Naive thymus-derived CD4-positive, alpha-beta T cell (primary cell): ENCODE measurements around the gene RPS6KB2. TPM values are rescaled to one million over a fixed set of nuclear protein-coding genes. Genes with fewer than 3 reads are reported as not detected.

Experiments used
- ATAC-seq: fragments of 150-1000 bp; cut with Tn5 transposase; 2 replicates; pipeline ENCODE4 v1.10.0; 2021; ENCODE audit warnings: mild to moderate bottlenecking, moderate library complexity
- CTCF ChIA-PET: fragments of 350-600 bp; sonication (Branson Sonifier 250); formaldehyde crosslinking; loops from one replicate; lab custom pipeline; 2021; ENCODE audit warnings: antibody characterized with exemption; lab: Charles Lee
- POLR2A ChIA-PET: fragments of 350-600 bp; sonication (Branson Sonifier 250); formaldehyde crosslinking; loops from one replicate; lab custom pipeline; 2021; ENCODE audit warnings: antibody characterized with exemption, inconsistent platforms; lab: Charles Lee
- DNase-seq, 9 donors: peaks; one replicate each; pipeline versions ENCODE4 v3.0.0 to v3.0.0-alpha.2; 2020 to 2022; ENCODE audit warnings: mixed read lengths in 1 of 9
- H3K27ac ChIP-seq: one replicate; pipeline ENCODE4 v1.7.0; 2013; ENCODE audit warnings: mild to moderate bottlenecking, low read depth, low read length, moderate library complexity
- H3K27me3 ChIP-seq, 2 donors: one replicate each; pipeline ENCODE4 v1.7.0; 2013; ENCODE audit warnings: low read length in 2 of 2, mild to moderate bottlenecking in 2 of 2, moderate library complexity in 2 of 2; ENCODE audit not compliant: control insufficient read depth in 2 of 2, insufficient read depth in 2 of 2
- H3K36me3 ChIP-seq, 3 experiments: 1 replicate in 2 of 3; 2 replicates in 1 of 3; pipeline ENCODE4 v1.7.0; 2013; ENCODE audit warnings: low read length in 3 of 3, mild to moderate bottlenecking in 3 of 3, moderate library complexity in 1 of 3; ENCODE audit not compliant: insufficient read depth in 3 of 3, control insufficient read depth in 2 of 3
- H3K4me1 ChIP-seq, 2 donors: one replicate each; pipeline ENCODE4 v1.7.0; 2013; ENCODE audit warnings: low read length in 2 of 2, mild to moderate bottlenecking in 2 of 2, moderate library complexity in 1 of 2; ENCODE audit not compliant: control insufficient read depth in 2 of 2, insufficient read depth in 2 of 2
- H3K4me3 ChIP-seq: 2 replicates; pipeline ENCODE4 v1.7.0; 2013; ENCODE audit warnings: mild to moderate bottlenecking, low read length
- H3K9me3 ChIP-seq, 3 experiments: 1 replicate in 2 of 3; 2 replicates in 1 of 3; pipeline ENCODE4 v1.7.0; 2013; ENCODE audit warnings: low read length in 3 of 3; ENCODE audit not compliant: control insufficient read depth in 2 of 3
- H3K27ac Mint-ChIP-seq, 9 donors: one replicate each; pipeline ENCODE4 v1.8.0; 2020 to 2022; ENCODE audit warnings: mixed read lengths in 9 of 9, mild to moderate bottlenecking in 8 of 9, moderate library complexity in 5 of 9, inconsistent platforms in 2 of 9
- H3K27me3 Mint-ChIP-seq, 5 donors: one replicate each; pipeline ENCODE4 v1.8.0; 2021 to 2022; ENCODE audit warnings: mixed read lengths in 5 of 5, mild to moderate bottlenecking in 1 of 5
- H3K36me3 Mint-ChIP-seq, 5 donors: one replicate each; pipeline ENCODE4 v1.8.0; 2020 to 2022; ENCODE audit warnings: mixed read lengths in 5 of 5, mild to moderate bottlenecking in 3 of 5, inconsistent platforms in 1 of 5
- H3K4me1 Mint-ChIP-seq, 7 donors: one replicate each; pipeline ENCODE4 v1.8.0; 2020 to 2022; ENCODE audit warnings: mixed read lengths in 7 of 7, mild to moderate bottlenecking in 3 of 7, inconsistent platforms in 1 of 7
- H3K4me3 Mint-ChIP-seq, 10 donors: one replicate each; pipeline ENCODE4 v1.8.0; 2020 to 2022; ENCODE audit warnings: mild to moderate bottlenecking in 10 of 10, mixed read lengths in 10 of 10, moderate library complexity in 6 of 10, inconsistent platforms in 2 of 10
- H3K9me3 Mint-ChIP-seq, 11 donors: one replicate each; pipeline ENCODE4 v1.8.0; 2020 to 2022; ENCODE audit warnings: mixed read lengths in 11 of 11, mild to moderate bottlenecking in 4 of 11, inconsistent platforms in 1 of 11, moderate library complexity in 1 of 11
- intact Hi-C, 2 donors: fragments of 100-400 bp; cut with micrococcal nuclease; formaldehyde crosslinking; loops; one replicate each; pipeline ENCODE4 v1.15.1; 2023
- polyA plus RNA-seq, 2 donors: library from polyadenylated mRNA; unstranded; fragments of 300-500 nt; fragmentation: Illumina TruSeq; gene quantifications; one replicate each; pipeline ENCODE4 v1.2.3, GENCODE V29; 2021
- total RNA-seq, 6 experiments: library from RNA in 5 of 6; stranded (reverse) in 5 of 6; gene quantifications; 1 replicate in 5 of 6; 2 replicates in 1 of 6; pipeline ENCODE4 v1.2.3 and lab custom pipeline; 2021 to 2026

The RPS6KB2 gene
- total and polyA plus RNA-seq, 7 experiments from 2014 or later: 45.2 to 83.9 (median 69.2) TPM

DNA sequence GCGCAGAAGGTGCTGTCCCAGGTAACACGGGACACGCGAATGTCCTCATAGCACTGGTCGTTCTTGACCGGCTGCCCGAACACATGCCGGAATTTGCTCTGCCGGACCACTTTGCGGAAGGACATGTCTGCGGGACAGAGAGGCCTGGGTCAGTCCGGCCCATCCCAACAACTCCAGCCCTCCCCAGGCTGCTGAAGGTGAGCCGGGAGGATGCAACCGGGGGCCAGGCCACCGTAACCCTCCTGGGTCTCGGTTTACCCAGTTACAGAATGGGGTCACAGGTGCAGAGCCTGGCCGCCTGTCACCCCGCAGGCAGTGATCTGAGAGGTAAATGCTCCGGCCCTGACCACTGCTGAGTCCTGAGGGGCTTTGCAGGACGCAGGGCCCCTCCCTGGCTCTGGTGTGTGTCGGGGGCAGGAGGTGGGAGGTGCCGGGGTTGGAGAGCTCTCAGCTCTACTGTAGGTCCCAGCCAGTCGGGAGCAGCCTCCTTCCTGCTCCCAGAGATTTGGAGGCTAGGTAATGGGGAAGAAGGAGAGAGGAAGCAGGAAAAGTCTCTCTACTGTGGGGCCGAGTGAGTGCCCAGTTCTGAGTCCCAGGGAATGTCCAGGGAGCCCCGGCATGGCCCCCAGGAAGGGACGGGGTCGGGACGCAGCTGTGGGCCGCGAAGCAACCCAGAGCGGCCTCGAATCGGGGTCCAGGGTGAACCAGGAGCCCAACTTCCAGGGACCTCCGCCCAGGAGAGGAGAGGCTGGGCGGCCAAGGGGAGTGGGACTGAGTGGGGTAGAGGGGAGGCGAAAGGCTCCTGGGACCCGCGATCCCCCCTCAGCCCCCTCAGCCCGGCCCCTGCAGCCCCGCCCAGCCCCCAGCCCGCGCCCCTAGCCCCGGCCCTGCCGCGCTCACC, 14.5 kb downstream of the RPS6KB2 start:
- CTCF ChIA-PET: no interaction called here

DNA sequence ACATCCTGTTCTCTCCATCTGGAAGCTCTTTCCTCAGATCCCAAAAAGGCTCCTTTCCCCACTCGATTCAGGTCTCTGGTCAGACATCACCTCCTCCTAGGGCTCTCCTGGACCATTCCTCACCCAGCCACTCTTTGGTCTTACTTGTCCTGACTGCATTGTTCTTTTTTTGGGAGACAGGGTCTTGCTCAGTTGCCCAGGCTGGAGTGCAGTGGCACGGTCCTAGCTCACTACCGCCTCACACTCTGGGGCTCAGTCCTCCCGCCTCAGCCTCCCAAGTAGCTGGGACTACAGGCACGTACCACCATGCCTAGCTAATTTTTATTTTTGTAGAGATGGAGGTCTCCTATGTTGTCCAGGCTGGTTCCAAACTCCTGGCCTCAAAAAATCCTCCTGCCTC, 17.2 kb downstream of the RPS6KB2 start:
- ChIA-PET POLR2A (interaction anchor here (0.7 to 11.9 kb wide), 9 partner anchors 15 to 43 kb away, joined by 3 to 206 read pairs (median 5); partner anchors contain the start of genes CABP4, PPP1CA, RPS6KB2 and TBC1D10C), CTCF (interaction anchor here (0.6 to 0.7 kb wide), 2 partner anchors 63 to 1946 kb away, joined by 3 to 6 read pairs; no protein-coding TSS in a partner anchor)
- ATAC-seq (no peak), DNase-seq (no peak)
- H3K4me1 Mint-ChIP-seq: peaks cover 52 to 93% (median 69%) of the 10 kb centered on the region in 7 donors
- peaks cover 38 to 76% of the 10 kb centered on the region in 2 donors for H3K4me1 ChIP-seq
- no peaks in the 10 kb centered on the region for H3K27me3 ChIP-seq
- H3K27me3 Mint-ChIP-seq: no peaks in the 10 kb centered on the region
- H3K36me3 Mint-ChIP-seq: peaks cover 0 to 4% (median 0%) of the 10 kb centered on the region in 5 donors
- H3K9me3 Mint-ChIP-seq: no peaks in the 10 kb centered on the region
- H3K27ac Mint-ChIP-seq: peak overlapping the region; percentile 89 to 99 (median 96)
- intact Hi-C loops: no loop called here
- H3K4me3 ChIP-seq: peak overlapping the region; percentile 49
- peak overlapping the region; percentile 68 to 83 (median 80) for H3K4me3 Mint-ChIP-seq
- peak overlapping the region; percentile 85 for H3K27ac ChIP-seq
- no peaks in the 10 kb centered on the region for H3K36me3 ChIP-seq
- no peaks in the 10 kb centered on the region for H3K9me3 ChIP-seq

More for the DNA sequence above, 14.5 kb downstream of the RPS6KB2 start:
- H3K36me3 ChIP-seq: peaks cover 0 to under 1% (median 0%) of the 10 kb centered on the region in 3 experiments
- intact Hi-C loops: loop anchor here in 1 of 2 donors (1.0 kb wide), 2 partner anchors 14 to 27 kb away; partner anchors contain the start of genes RPS6KB2 and TMEM134
- no peaks in the 10 kb centered on the region for H3K27me3 Mint-ChIP-seq
- no peaks in the 10 kb centered on the region for H3K9me3 ChIP-seq
- H3K4me1 ChIP-seq: peaks cover 51 to 77% of the 10 kb centered on the region in 2 donors
- H3K27me3 ChIP-seq: no peaks in the 10 kb centered on the region
- POLR2A ChIA-PET: interaction anchor here (0.8 to 11.9 kb wide), 6 partner anchors 9 to 97 kb away, joined by 3 to 206 read pairs (median 7); partner anchors contain the start of genes CABP4, GPR152, RPS6KB2 and TMEM134
- peaks cover 57 to 87% (median 72%) of the 10 kb centered on the region in 7 donors for H3K4me1 Mint-ChIP-seq
- H3K27ac ChIP-seq: peak overlapping the region; percentile 85
- no peak for ATAC-seq
- peaks cover 0 to 1% (median 0%) of the 10 kb centered on the region in 11 donors for H3K9me3 Mint-ChIP-seq
- no peak overlapping the region for H3K4me3 ChIP-seq
- H3K36me3 Mint-ChIP-seq: peaks cover 0 to 27% (median 0%) of the 10 kb centered on the region in 5 donors
- H3K4me3 Mint-ChIP-seq: peak overlapping the region; percentile 55 to 99 (median 63)
- DNase-seq: no peak
- peak overlapping the region; percentile 84 to 95 (median 90) for H3K27ac Mint-ChIP-seq

DNA sequence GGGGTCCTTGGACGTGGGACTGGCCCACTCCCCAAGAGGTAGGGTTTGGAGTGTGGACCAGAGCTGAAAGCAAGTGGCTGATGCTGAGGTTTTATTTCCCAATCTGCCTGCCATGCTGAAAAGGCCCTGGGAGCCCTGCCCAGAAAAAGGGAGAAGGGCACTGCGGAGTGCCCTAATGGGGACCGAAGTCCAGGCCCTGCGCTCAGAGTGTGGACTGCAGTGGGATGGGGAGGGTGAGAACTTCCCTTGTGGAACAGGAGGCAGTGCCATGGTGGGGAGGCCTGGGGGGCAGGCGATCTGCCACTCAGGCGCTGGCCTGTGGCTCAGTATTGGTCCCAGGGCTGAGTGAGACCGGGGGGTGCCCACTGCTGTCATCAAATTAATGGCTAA, 19.9 kb downstream of the RPS6KB2 start:
- Mint-ChIP-seq H3K36me3 (no peaks in the 10 kb centered on the region), H3K4me3 (peak overlapping the region in 6 of 10 donors; percentile 7 to 72 (median 20)), H3K27ac (peak overlapping the region in 8 of 9 donors; percentile 31 to 99 (median 96)), H3K27me3 (no peaks in the 10 kb centered on the region), H3K4me1 (peaks cover 41 to 80% (median 50%) of the 10 kb centered on the region in 7 donors), H3K9me3 (no peaks in the 10 kb centered on the region)
- POLR2A ChIA-PET: interaction anchor here (0.6 to 11.9 kb wide), 11 partner anchors 10 to 51 kb away, joined by 3 to 206 read pairs (median 4); partner anchors contain the start of genes AIP, CABP4, PPP1CA and PTPRCAP
- H3K4me1 ChIP-seq: peaks cover 38 to 56% of the 10 kb centered on the region in 2 donors
- no peaks in the 10 kb centered on the region for H3K36me3 ChIP-seq
- ATAC-seq (no peak), DNase-seq (no peak)
- no peaks in the 10 kb centered on the region for H3K9me3 ChIP-seq
- H3K4me3 ChIP-seq: no peak overlapping the region
- CTCF ChIA-PET: interaction anchor here (1.4 kb wide), 1 partner anchor 17 kb away, joined by 3 read pairs; no protein-coding TSS in a partner anchor
- H3K27me3 ChIP-seq: no peaks in the 10 kb centered on the region
- intact Hi-C loops: no loop called here
- peak overlapping the region; percentile 24 for H3K27ac ChIP-seq

DNA sequence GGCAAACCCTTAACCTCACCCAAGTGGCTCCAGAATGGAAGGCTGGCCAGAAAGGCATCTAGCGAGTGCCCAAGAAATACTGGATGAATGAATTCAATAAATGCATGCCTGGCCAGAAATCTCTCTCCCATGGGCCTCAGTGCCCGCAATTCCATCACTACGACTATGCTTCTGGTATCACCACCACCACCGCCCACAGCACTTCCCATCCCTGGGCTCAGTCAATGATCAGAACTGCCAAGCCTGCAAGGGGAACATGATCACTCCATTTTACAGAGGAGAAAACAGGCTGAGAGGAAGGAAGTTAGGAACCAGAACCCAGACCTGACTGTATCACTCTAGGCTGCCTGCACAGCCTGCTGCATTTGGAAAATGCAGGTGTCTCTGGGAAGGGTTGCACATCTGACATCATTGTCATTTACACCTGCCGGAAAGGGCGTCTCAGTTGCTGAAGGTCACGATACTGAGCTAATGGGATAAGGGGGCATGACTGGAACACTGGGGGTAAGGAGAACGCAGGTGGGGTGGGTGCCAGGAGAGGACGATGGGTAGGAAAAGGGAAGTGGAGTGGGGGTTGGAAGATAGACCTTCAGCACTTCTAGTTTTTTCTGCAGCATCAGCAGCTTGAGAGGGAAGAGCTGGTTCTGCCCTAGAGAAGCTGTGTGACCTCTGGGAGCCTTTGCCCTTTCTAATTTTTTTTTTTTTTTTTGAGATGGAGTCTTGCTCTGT, 21.0 kb downstream of the RPS6KB2 start:
- Mint-ChIP-seq H3K27ac (peak overlapping the region in 7 of 9 donors; percentile 4 to 91 (median 77)), H3K27me3 (no peaks in the 10 kb centered on the region), H3K36me3 (no peaks in the 10 kb centered on the region), H3K4me1 (peaks cover 41 to 72% (median 46%) of the 10 kb centered on the region in 7 donors), H3K9me3 (no peaks in the 10 kb centered on the region), H3K4me3 (peak overlapping the region in 8 of 10 donors; percentile 12 to 65 (median 28))
- ATAC-seq: no peak
- H3K4me1 ChIP-seq: peaks cover 33 to 52% of the 10 kb centered on the region in 2 donors
- no peak overlapping the region for H3K27ac ChIP-seq
- no peaks in the 10 kb centered on the region for H3K36me3 ChIP-seq
- no peak for DNase-seq
- intact Hi-C loops: no loop called here
- no peaks in the 10 kb centered on the region for H3K27me3 ChIP-seq
- no peak overlapping the region for H3K4me3 ChIP-seq
- POLR2A ChIA-PET: interaction anchor here (1.0 to 11.9 kb wide), 6 partner anchors 11 to 52 kb away, joined by 3 to 206 read pairs (median 10); partner anchors contain the start of genes AIP, CABP4, PTPRCAP and TMEM134
- CTCF ChIA-PET: interaction anchor here (1.4 kb wide), 1 partner anchor 16 kb away, joined by 3 read pairs; no protein-coding TSS in a partner anchor
- H3K9me3 ChIP-seq: no peaks in the 10 kb centered on the region

- DNase-seq: no peak
- CTCF ChIA-PET: interaction anchor here (0.8 to 1.3 kb wide), 2 partner anchors 12 to 84 kb away, joined by 3 read pairs; no protein-coding TSS in a partner anchor
Observed at GRCh38 chr11:67450796-67451657, 22.7 kb downstream of the RPS6KB2 start.

More at GRCh38 chr11:67450796-67451657, 22.7 kb downstream of the RPS6KB2 start:
- Mint-ChIP-seq H3K4me3 (peak overlapping the region in 3 of 10 donors; percentile 27 to 69 (median 31)), H3K9me3 (peaks cover 0 to 2% (median 0%) of the 10 kb centered on the region in 11 donors), H3K36me3 (no peaks in the 10 kb centered on the region), H3K27me3 (no peaks in the 10 kb centered on the region), H3K27ac (peak overlapping the region in 4 of 9 donors; percentile 17 to 68 (median 46)), H3K4me1 (peaks cover 26 to 55% (median 28%) of the 10 kb centered on the region in 7 donors)
- peaks cover 16 to 35% of the 10 kb centered on the region in 2 donors for H3K4me1 ChIP-seq
- H3K27me3 ChIP-seq: no peaks in the 10 kb centered on the region
- H3K4me3 ChIP-seq: no peak overlapping the region
- no peaks in the 10 kb centered on the region for H3K9me3 ChIP-seq
- no peak for ATAC-seq
- POLR2A ChIA-PET: interaction anchor here (0.6 to 11.9 kb wide), 13 partner anchors 11 to 172 kb away, joined by 3 to 206 read pairs (median 3); partner anchors contain the start of genes AIP, CABP4, POLD4 and PTPRCAP
- no peak overlapping the region for H3K27ac ChIP-seq
- intact Hi-C loops: no loop called here
- H3K36me3 ChIP-seq: no peaks in the 10 kb centered on the region
